ENCODE results near the gene BUB1B. TPM values are rescaled to one million over a fixed set of nuclear protein-coding genes. Genes with fewer than 3 reads are reported as not detected.
A peak's percentile ranks its signal among the peaks of the same experiment; 100 is the strongest.
"Not testable (repeated sequence)": the region's sequence is repeated elsewhere in the genome, so short reads cannot be mapped to it uniquely, and the experiment has no call there.

BUB1B gene
- total RNA-seq, 1 experiment from 2014 or later: 49.3 TPM

- DNase-seq (ENCODE audit: low read depth): no peak
- in situ Hi-C loops (cut with HindIII; ENCODE audit: low pct_unique_long_range_greater_than_20kb, low sequenced_read_pairs): no loop called here
Measured at GRCh38 chr15:40161693-40162391, 973 bp downstream of the BUB1B start.

GRCh38 chr15:40162552-40162951 is 1.7 kb downstream of the BUB1B start:
- in situ Hi-C loops (cut with HindIII; ENCODE audit: low pct_unique_long_range_greater_than_20kb, low sequenced_read_pairs): no loop called here
- no peak for DNase-seq (ENCODE audit: low read depth)

- in situ Hi-C loops (cut with HindIII; ENCODE audit: low pct_unique_long_range_greater_than_20kb, low sequenced_read_pairs): no loop called here
- no peak for DNase-seq (ENCODE audit: low read depth)
Measured at GRCh38 chr15:40163657-40164416, 3.0 kb downstream of the BUB1B start.

GRCh38 chr15:40167374-40167773 is 6.5 kb downstream of the BUB1B start:
- DNase-seq (ENCODE audit: low read depth); in situ Hi-C loops (cut with HindIII; ENCODE audit: low pct_unique_long_range_greater_than_20kb, low sequenced_read_pairs): not testable (repeated sequence)

DNA sequence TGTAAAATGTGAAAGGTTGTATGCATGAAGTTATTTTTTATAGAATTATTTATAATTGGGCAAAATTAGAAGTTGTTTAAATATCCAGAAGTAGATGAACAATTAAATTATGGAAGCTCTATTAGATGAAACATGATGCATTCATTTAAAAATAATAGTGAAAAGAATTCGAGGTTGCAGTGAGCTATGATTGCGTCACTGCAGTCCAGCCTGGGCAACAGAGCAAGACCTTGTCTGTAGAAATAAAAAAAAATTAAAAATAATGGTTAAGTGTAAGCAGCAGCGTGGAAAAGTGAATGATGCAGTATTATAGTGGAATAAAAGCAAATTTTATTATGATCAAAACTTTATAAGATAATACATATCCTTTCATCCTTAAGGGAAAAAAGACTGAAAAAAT is 14.3 kb downstream of the BUB1B start:
- DNase-seq (ENCODE audit: low read depth): no peak
- in situ Hi-C loops (cut with HindIII; ENCODE audit: low pct_unique_long_range_greater_than_20kb, low sequenced_read_pairs): no loop called here

- DNase-seq (ENCODE audit: low read depth): no peak
- in situ Hi-C loops (cut with HindIII; ENCODE audit: low pct_unique_long_range_greater_than_20kb, low sequenced_read_pairs): no loop called here
Measured at GRCh38 chr15:40182358-40183029, 21.6 kb downstream of the BUB1B start.

GRCh38 chr15:40183636-40184463 is 23.0 kb downstream of the BUB1B start:
- in situ Hi-C loops (cut with HindIII; ENCODE audit: low pct_unique_long_range_greater_than_20kb, low sequenced_read_pairs): no loop called here

GRCh38 chr15:40190591-40190990 is 29.7 kb downstream of the BUB1B start:
- in situ Hi-C loops (cut with HindIII; ENCODE audit: low pct_unique_long_range_greater_than_20kb, low sequenced_read_pairs): no loop called here
- peak; percentile 7 for DNase-seq (ENCODE audit: low read depth)

More at GRCh38 chr15:40183636-40184463, 23.0 kb downstream of the BUB1B start:
- DNase-seq (ENCODE audit: low read depth): no peak

- in situ Hi-C loops (cut with HindIII; ENCODE audit: low pct_unique_long_range_greater_than_20kb, low sequenced_read_pairs): no loop called here
- no peak for DNase-seq (ENCODE audit: low read depth)
Measured at GRCh38 chr15:40192942-40193341, 32.1 kb downstream of the BUB1B start.

GRCh38 chr15:40197434-40197833 is 36.6 kb downstream of the BUB1B start:
- in situ Hi-C loops (cut with HindIII; ENCODE audit: low pct_unique_long_range_greater_than_20kb, low sequenced_read_pairs): no loop called here

GRCh38 chr15:40198355-40199085 is 37.7 kb downstream of the BUB1B start:
- in situ Hi-C loops (cut with HindIII; ENCODE audit: low pct_unique_long_range_greater_than_20kb, low sequenced_read_pairs): no loop called here
- no peak for DNase-seq (ENCODE audit: low read depth)

More at GRCh38 chr15:40197434-40197833, 36.6 kb downstream of the BUB1B start:
- no peak for DNase-seq (ENCODE audit: low read depth)

GRCh38 chr15:40204100-40204499 is 43.2 kb downstream of the BUB1B start:
- in situ Hi-C loops (cut with HindIII; ENCODE audit: low pct_unique_long_range_greater_than_20kb, low sequenced_read_pairs): loop anchor here (25.0 kb wide), 1 partner anchor 167 kb away; the partner anchor contains the start of gene SRP14

DNA sequence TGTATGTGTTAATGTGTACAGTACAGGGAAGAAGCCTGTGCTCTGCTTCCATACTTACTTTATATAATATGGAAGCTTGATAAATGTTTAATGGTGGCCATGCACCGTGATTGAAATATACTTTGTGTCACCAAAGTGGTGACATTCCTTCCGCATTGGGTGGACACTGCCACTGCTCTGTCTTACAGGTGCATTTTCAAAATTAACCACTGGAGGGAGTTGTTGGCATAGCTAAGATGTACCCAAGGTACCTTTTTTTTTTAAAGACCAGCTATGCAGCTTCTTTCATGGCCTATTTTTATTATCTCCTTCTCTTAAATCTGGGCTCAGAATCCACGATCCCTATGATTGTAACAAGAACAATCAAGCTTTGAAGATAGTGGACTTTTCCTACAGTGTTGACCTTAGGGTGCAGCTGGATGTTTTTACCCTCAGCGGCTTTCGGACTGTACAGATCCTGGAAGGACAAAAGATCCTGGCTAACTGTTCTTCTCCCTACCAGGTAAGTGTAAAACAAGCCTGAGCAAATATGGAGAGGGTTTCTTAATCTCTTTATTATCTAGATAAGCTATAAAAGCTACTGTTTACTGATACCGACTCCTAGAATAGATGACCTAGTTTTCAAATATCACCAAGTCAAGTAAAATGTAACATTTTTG is 56.4 kb downstream of the BUB1B start:
- DNase-seq (ENCODE audit: low read depth): peak; percentile 58
- in situ Hi-C loops (cut with HindIII; ENCODE audit: low pct_unique_long_range_greater_than_20kb, low sequenced_read_pairs): loop anchor here (25.0 kb wide), 1 partner anchor 180 kb away; the partner anchor contains the start of gene SRP14

More at GRCh38 chr15:40204100-40204499, 43.2 kb downstream of the BUB1B start:
- DNase-seq (ENCODE audit: low read depth): no peak

GRCh38 chr15:40219801-40220200 is 58.9 kb downstream of the BUB1B start:
- in situ Hi-C loops (cut with HindIII; ENCODE audit: low pct_unique_long_range_greater_than_20kb, low sequenced_read_pairs): loop anchor here (25.0 kb wide), 1 partner anchor 182 kb away; the partner anchor contains the start of gene SRP14

GRCh38 chr15:40222131-40222530 is 61.3 kb downstream of the BUB1B start:
- in situ Hi-C loops (cut with HindIII; ENCODE audit: low pct_unique_long_range_greater_than_20kb, low sequenced_read_pairs): loop anchor here (25.0 kb wide), 1 partner anchor 185 kb away; the partner anchor contains the start of gene SRP14
- no peak for DNase-seq (ENCODE audit: low read depth)

More at GRCh38 chr15:40219801-40220200, 58.9 kb downstream of the BUB1B start:
- no peak for DNase-seq (ENCODE audit: low read depth)

DNA sequence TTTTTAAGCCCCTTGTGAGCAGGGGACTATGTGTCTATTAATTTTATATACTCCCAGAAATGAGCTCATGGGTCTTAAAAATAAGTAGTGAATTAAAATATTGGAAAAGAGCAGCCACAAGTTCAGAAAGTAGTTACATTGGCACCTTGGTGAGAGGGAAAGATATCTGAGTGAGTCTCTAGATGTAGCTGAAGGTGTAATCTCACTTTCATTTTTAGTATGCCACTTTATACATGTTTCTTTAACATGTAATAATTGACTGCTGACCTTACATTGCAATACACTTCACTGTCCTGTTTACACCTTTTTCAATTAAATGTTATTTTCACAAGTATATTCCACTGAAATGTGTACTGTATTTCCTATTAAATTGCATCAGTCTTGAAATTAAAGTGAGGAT is 65.9 kb downstream of the BUB1B start:
- in situ Hi-C loops (cut with HindIII; ENCODE audit: low pct_unique_long_range_greater_than_20kb, low sequenced_read_pairs): no loop called here
- no peak for DNase-seq (ENCODE audit: low read depth)

DNA sequence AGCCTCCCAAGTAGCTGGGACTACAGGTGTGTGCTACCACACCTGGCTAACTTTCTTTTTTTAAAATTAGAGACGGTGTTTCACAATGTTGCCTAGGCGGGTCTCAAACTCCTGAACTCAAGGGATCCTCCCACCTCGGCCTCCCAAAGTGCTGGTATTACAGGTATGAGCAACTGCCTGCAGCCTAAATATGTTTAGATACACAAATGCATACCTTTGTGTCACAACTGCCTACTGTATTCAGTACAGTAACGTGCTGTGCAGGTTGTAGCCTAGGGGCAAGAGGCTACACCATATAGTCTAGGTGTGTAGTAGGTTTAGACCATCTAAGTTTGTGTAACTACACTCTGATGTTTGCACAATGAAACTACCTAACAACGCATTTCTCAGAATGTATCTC is 68.4 kb downstream of the BUB1B start:
- in situ Hi-C loops (cut with HindIII; ENCODE audit: low pct_unique_long_range_greater_than_20kb, low sequenced_read_pairs): no loop called here
- no peak for DNase-seq (ENCODE audit: low read depth)

Measured in Caki2 (cell line).